Fibroblast of lung (primary cell): ENCODE results near the gene PIAS1.

Experiments
- CTCF ChIP-seq, 2 donors: IDR thresholded peaks in 1 of 2; conservative IDR thresholded peaks in 1 of 2; 1 replicate in 1 of 2; 2 replicates in 1 of 2; pipeline ENCODE4 v1.5.1; 2011 to 2012; ENCODE audit warnings: low read length in 2 of 2, control low read depth in 1 of 2, inconsistent platforms in 1 of 2, low read depth in 1 of 2, mild to moderate bottlenecking in 1 of 2
- EZH2 ChIP-seq: IDR thresholded peaks from 2 replicates; pipeline ENCODE4 v1.5.1; 2012; ENCODE audit warnings: low read length, control low read depth, mild to moderate bottlenecking; ENCODE audit errors: missing control alignments

GRCh38 chr15:68192804-68193486 is 138.8 kb downstream of the PIAS1 start:
- TF ChIP-seq EZH2 (no peak), CTCF (conservative IDR thresholded peaks at IDR 0.05 in 1 of 2, IDR thresholded peaks at IDR 0.05 in 1 of 2; ENCODE audit: low read depth in 1 of 2, low read length in 2 of 2) (no peak)
